ENCODE data around the gene RNF151. TPM values are rescaled to one million over a fixed set of nuclear protein-coding genes. Genes with fewer than 3 reads are reported as not detected.
"Not testable (repeated sequence)": the region's sequence is repeated elsewhere in the genome, so short reads cannot be mapped to it uniquely, and the experiment has no call there.

Gene RNF151
- total RNA-seq, result not detected

- H3K4me1 ChIP-seq (ENCODE audit: insufficient read depth, low read length), result peaks cover 38% of the 10 kb centered on the region
- no peaks in the 10 kb centered on the region for H3K9me3 ChIP-seq (ENCODE audit: low read depth, low read length)
- H3K27me3 ChIP-seq (ENCODE audit: insufficient read depth, low read length), result no peaks in the 10 kb centered on the region
- H3K4me3 ChIP-seq (ENCODE audit: low read length), result no peak within 1 kb of the TSS
Measured at GRCh38 chr16:1966460-1966859, at the start of gene RNF151. RNF151 (plus strand) TSS chr16:1966856; CDS start chr16:1966882, 26 bp downstream.

- Histone ChIP-seq H3K4me1 (ENCODE audit: insufficient read depth, low read length) (no peaks in the 10 kb centered on the region), H3K4me3 (ENCODE audit: low read length) (no peak overlapping the region), H3K9me3 (ENCODE audit: low read depth, low read length) (no peaks in the 10 kb centered on the region), H3K27me3 (ENCODE audit: insufficient read depth, low read length) (peaks cover 42% of the 10 kb centered on the region)
Measured at GRCh38 chr16:1917056-1917664, 49.5 kb upstream of the RNF151 start.

GRCh38 chr16:1917665-1918350 is 48.8 kb upstream of the RNF151 start:
- Histone ChIP-seq H3K4me1 (ENCODE audit: insufficient read depth, low read length) (no peaks in the 10 kb centered on the region), H3K27me3 (ENCODE audit: insufficient read depth, low read length) (peaks cover 48% of the 10 kb centered on the region), H3K4me3 (ENCODE audit: low read length) (no peak overlapping the region), H3K9me3 (ENCODE audit: low read depth, low read length) (no peaks in the 10 kb centered on the region)

GRCh38 chr16:1918351-1919326 is 48.0 kb upstream of the RNF151 start, which contains the start of gene HS3ST6:
HS3ST6 (minus strand) TSS chr16:1918415; CDS start chr16:1918323, 92 bp downstream.
- Histone ChIP-seq H3K4me3 (ENCODE audit: low read length) (no peak within 1 kb of the TSS), H3K9me3 (ENCODE audit: low read depth, low read length) (no peaks in the 10 kb centered on the region), H3K4me1 (ENCODE audit: insufficient read depth, low read length) (peaks cover 3% of the 10 kb centered on the region), H3K27me3 (ENCODE audit: insufficient read depth, low read length) (peaks cover 57% of the 10 kb centered on the region)

GRCh38 chr16:1919327-1919998 is 47.2 kb upstream of the RNF151 start:
- H3K4me3 ChIP-seq (ENCODE audit: low read length), result no peak overlapping the region

GRCh38 chr16:1920122-1920521 is 46.5 kb upstream of the RNF151 start:
- not testable (repeated sequence) for H3K9me3 ChIP-seq (ENCODE audit: low read depth, low read length); H3K4me3 ChIP-seq (ENCODE audit: low read length); H3K4me1 ChIP-seq (ENCODE audit: insufficient read depth, low read length)
- H3K27me3 ChIP-seq (ENCODE audit: insufficient read depth, low read length), result peaks cover 62% of the 10 kb centered on the region

More at GRCh38 chr16:1919327-1919998, 47.2 kb upstream of the RNF151 start:
- H3K27me3 ChIP-seq (ENCODE audit: insufficient read depth, low read length), result peaks cover 62% of the 10 kb centered on the region
- H3K9me3 ChIP-seq (ENCODE audit: low read depth, low read length), result no peaks in the 10 kb centered on the region
- peaks cover 4% of the 10 kb centered on the region for H3K4me1 ChIP-seq (ENCODE audit: insufficient read depth, low read length)

GRCh38 chr16:1920727-1921171 is 45.9 kb upstream of the RNF151 start:
- H3K4me1 ChIP-seq (ENCODE audit: insufficient read depth, low read length), result peaks cover 4% of the 10 kb centered on the region
- peaks cover 61% of the 10 kb centered on the region for H3K27me3 ChIP-seq (ENCODE audit: insufficient read depth, low read length)

GRCh38 chr16:1922357-1922756 is 44.3 kb upstream of the RNF151 start:
- H3K9me3 ChIP-seq (ENCODE audit: low read depth, low read length), result no peaks in the 10 kb centered on the region
- no peak overlapping the region for H3K4me3 ChIP-seq (ENCODE audit: low read length)
- H3K4me1 ChIP-seq (ENCODE audit: insufficient read depth, low read length), result peaks cover 4% of the 10 kb centered on the region
- peaks cover 53% of the 10 kb centered on the region for H3K27me3 ChIP-seq (ENCODE audit: insufficient read depth, low read length)

More at GRCh38 chr16:1920727-1921171, 45.9 kb upstream of the RNF151 start:
- Histone ChIP-seq H3K9me3 (ENCODE audit: low read depth, low read length) (no peaks in the 10 kb centered on the region), H3K4me3 (ENCODE audit: low read length) (no peak overlapping the region)

- peaks cover 50% of the 10 kb centered on the region for H3K27me3 ChIP-seq (ENCODE audit: insufficient read depth, low read length)
- no peaks in the 10 kb centered on the region for H3K9me3 ChIP-seq (ENCODE audit: low read depth, low read length)
- no peak overlapping the region for H3K4me3 ChIP-seq (ENCODE audit: low read length)
Measured at GRCh38 chr16:1923299-1924034, 43.2 kb upstream of the RNF151 start.

GRCh38 chr16:1924095-1924494 is 42.6 kb upstream of the RNF151 start:
- H3K4me3 ChIP-seq (ENCODE audit: low read length), result no peak overlapping the region
- H3K4me1 ChIP-seq (ENCODE audit: insufficient read depth, low read length), result peaks cover 5% of the 10 kb centered on the region
- H3K9me3 ChIP-seq (ENCODE audit: low read depth, low read length), result no peaks in the 10 kb centered on the region
- H3K27me3 ChIP-seq (ENCODE audit: insufficient read depth, low read length), result peaks cover 45% of the 10 kb centered on the region

More at GRCh38 chr16:1923299-1924034, 43.2 kb upstream of the RNF151 start:
- peaks cover 4% of the 10 kb centered on the region for H3K4me1 ChIP-seq (ENCODE audit: insufficient read depth, low read length)

GRCh38 chr16:1926271-1926670 is 40.4 kb upstream of the RNF151 start:
- Histone ChIP-seq H3K27me3 (ENCODE audit: insufficient read depth, low read length) (peaks cover 25% of the 10 kb centered on the region), H3K9me3 (ENCODE audit: low read depth, low read length) (no peaks in the 10 kb centered on the region), H3K4me3 (ENCODE audit: low read length) (no peak overlapping the region), H3K4me1 (ENCODE audit: insufficient read depth, low read length) (peaks cover 13% of the 10 kb centered on the region)

- H3K4me1 ChIP-seq (ENCODE audit: insufficient read depth, low read length), result peaks cover 9% of the 10 kb centered on the region
- peaks cover 2% of the 10 kb centered on the region for H3K27me3 ChIP-seq (ENCODE audit: insufficient read depth, low read length)
- no peaks in the 10 kb centered on the region for H3K9me3 ChIP-seq (ENCODE audit: low read depth, low read length)
- H3K4me3 ChIP-seq (ENCODE audit: low read length), result peak overlapping the region; percentile 29
Measured at GRCh38 chr16:1929105-1929504, 37.6 kb upstream of the RNF151 start.

GRCh38 chr16:1929578-1930337 is 36.9 kb upstream of the RNF151 start:
- Histone ChIP-seq H3K4me3 (ENCODE audit: low read length) (peak overlapping the region; percentile 29), H3K27me3 (ENCODE audit: insufficient read depth, low read length) (no peaks in the 10 kb centered on the region), H3K4me1 (ENCODE audit: insufficient read depth, low read length) (peaks cover 9% of the 10 kb centered on the region), H3K9me3 (ENCODE audit: low read depth, low read length) (no peaks in the 10 kb centered on the region)

Data from mononuclear cell (primary cell).